Osteocyte (in vitro differentiated cells): ENCODE data around the gene UTP25. TPM values are rescaled to one million over a fixed set of nuclear protein-coding genes. Genes with fewer than 3 reads are reported as not detected.

ENCODE experiments used
- DNase-seq: peaks from one replicate; pipeline ENCODE4 v3.0.0; 2021; ENCODE audit warnings: mixed read lengths; ENCODE audit not compliant: unreplicated experiment; ENCODE audit errors: extremely low spot score
- H3K27ac Mint-ChIP-seq: one replicate; pipeline ENCODE4 v1.8.0; 2021; ENCODE audit warnings: mild to moderate bottlenecking, mixed read lengths; ENCODE audit not compliant: unreplicated experiment
- H3K27me3 Mint-ChIP-seq: one replicate; pipeline ENCODE4 v1.8.0; 2021; ENCODE audit warnings: mixed read lengths; ENCODE audit not compliant: unreplicated experiment
- H3K36me3 Mint-ChIP-seq: one replicate; pipeline ENCODE4 v1.8.0; 2021; ENCODE audit warnings: mixed read lengths; ENCODE audit not compliant: unreplicated experiment
- H3K4me1 Mint-ChIP-seq: one replicate; pipeline ENCODE4 v1.8.0; 2021; ENCODE audit warnings: mixed read lengths; ENCODE audit not compliant: unreplicated experiment
- H3K4me3 Mint-ChIP-seq: one replicate; pipeline ENCODE4 v1.8.0; 2021; ENCODE audit warnings: mild to moderate bottlenecking, moderate library complexity, mixed read lengths; ENCODE audit not compliant: unreplicated experiment
- H3K9me3 Mint-ChIP-seq: one replicate; pipeline ENCODE4 v1.8.0; 2021; ENCODE audit warnings: mixed read lengths; ENCODE audit not compliant: unreplicated experiment
- CTCF ChIP-seq: fragments of 200-600 bp; sonication (generic); IDR thresholded peaks from 2 replicates; pipeline ENCODE4 v1.5.0; 2021; ENCODE audit warnings: antibody characterized with exemption, mild to moderate bottlenecking, moderate library complexity
- total RNA-seq: library from RNA; stranded (reverse); gene quantifications from 2 replicates; pipeline ENCODE4 v1.2.1, GENCODE V29; 2021

UTP25 gene
- total RNA-seq, 1 donor from 2014 or later, result 7.3 TPM

GRCh38 chr1:209882286-209882685 is 54.5 kb downstream of the UTP25 start:
- H3K9me3 Mint-ChIP-seq, result no peaks in the 10 kb centered on the region
- H3K36me3 Mint-ChIP-seq, result no peaks in the 10 kb centered on the region
- no peak for TF ChIP-seq CTCF
- no peak for DNase-seq
- peaks cover 39% of the 10 kb centered on the region for H3K4me1 Mint-ChIP-seq
- no peak overlapping the region for H3K27ac Mint-ChIP-seq
- no peak overlapping the region for H3K4me3 Mint-ChIP-seq
- no peaks in the 10 kb centered on the region for H3K27me3 Mint-ChIP-seq

GRCh38 chr1:209882942-209883340 is 55.2 kb downstream of the UTP25 start:
- Mint-ChIP-seq H3K27me3 (no peaks in the 10 kb centered on the region), H3K27ac (peak overlapping the region; percentile 85), H3K4me1 (peaks cover 36% of the 10 kb centered on the region), H3K36me3 (no peaks in the 10 kb centered on the region), H3K4me3 (no peak overlapping the region), H3K9me3 (no peaks in the 10 kb centered on the region)
- no peak for DNase-seq
- TF ChIP-seq CTCF, result no peak

GRCh38 chr1:209883341-209883971 is 55.7 kb downstream of the UTP25 start:
- H3K27ac Mint-ChIP-seq, result peak overlapping the region; percentile 85
- no peaks in the 10 kb centered on the region for H3K36me3 Mint-ChIP-seq
- peak; percentile 11 for TF ChIP-seq CTCF
- peaks cover 36% of the 10 kb centered on the region for H3K4me1 Mint-ChIP-seq
- DNase-seq, result no peak
- no peaks in the 10 kb centered on the region for H3K9me3 Mint-ChIP-seq
- H3K27me3 Mint-ChIP-seq, result no peaks in the 10 kb centered on the region
- H3K4me3 Mint-ChIP-seq, result no peak overlapping the region

GRCh38 chr1:209884249-209884648 is 56.5 kb downstream of the UTP25 start:
- H3K27ac Mint-ChIP-seq, result peak overlapping the region; percentile 85
- no peak overlapping the region for H3K4me3 Mint-ChIP-seq
- peaks cover 35% of the 10 kb centered on the region for H3K4me1 Mint-ChIP-seq
- H3K27me3 Mint-ChIP-seq, result no peaks in the 10 kb centered on the region
- DNase-seq, result no peak
- TF ChIP-seq CTCF, result no peak
- no peaks in the 10 kb centered on the region for H3K36me3 Mint-ChIP-seq
- H3K9me3 Mint-ChIP-seq, result no peaks in the 10 kb centered on the region

GRCh38 chr1:209884665-209885117 is 56.9 kb downstream of the UTP25 start:
- no peak for TF ChIP-seq CTCF
- Mint-ChIP-seq H3K9me3 (no peaks in the 10 kb centered on the region), H3K4me3 (no peak overlapping the region), H3K27ac (peak overlapping the region; percentile 85), H3K27me3 (no peaks in the 10 kb centered on the region), H3K36me3 (no peaks in the 10 kb centered on the region), H3K4me1 (peaks cover 31% of the 10 kb centered on the region)
- peak; percentile 89 for DNase-seq
